ENCODE results near the gene TLR9. TPM values are rescaled to one million over a fixed set of nuclear protein-coding genes. Genes with fewer than 3 reads are reported as not detected.
A peak's percentile ranks its signal among the peaks of the same experiment; 100 is the strongest.

The TLR9 gene
- total RNA-seq, 1 donor from 2014 or later = not detected

DNA sequence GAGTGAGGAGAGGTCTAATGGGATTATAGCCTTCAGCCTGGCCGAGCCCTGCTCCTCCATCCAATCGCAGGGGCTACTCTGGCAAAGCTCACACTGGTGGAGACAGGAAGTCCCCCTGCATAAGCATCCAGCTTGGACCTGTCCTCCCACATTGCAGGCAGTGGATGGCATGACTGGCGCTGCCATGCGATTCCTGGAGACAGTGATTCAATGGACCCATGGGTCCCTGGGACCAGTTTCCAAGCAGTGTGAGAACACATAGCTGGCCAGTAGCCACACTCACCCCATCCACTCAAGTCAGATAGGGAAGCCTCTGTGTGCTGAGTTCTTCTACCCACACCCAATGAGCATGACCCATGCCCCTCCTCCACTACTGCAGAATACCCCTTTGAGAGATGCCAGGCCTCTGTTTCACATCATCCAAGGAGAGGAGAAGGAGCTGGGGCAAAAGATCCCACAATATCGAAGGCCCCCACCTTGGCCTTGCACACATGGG is 53.1 kb downstream of the TLR9 start:
- DNase-seq = no peak

DNA sequence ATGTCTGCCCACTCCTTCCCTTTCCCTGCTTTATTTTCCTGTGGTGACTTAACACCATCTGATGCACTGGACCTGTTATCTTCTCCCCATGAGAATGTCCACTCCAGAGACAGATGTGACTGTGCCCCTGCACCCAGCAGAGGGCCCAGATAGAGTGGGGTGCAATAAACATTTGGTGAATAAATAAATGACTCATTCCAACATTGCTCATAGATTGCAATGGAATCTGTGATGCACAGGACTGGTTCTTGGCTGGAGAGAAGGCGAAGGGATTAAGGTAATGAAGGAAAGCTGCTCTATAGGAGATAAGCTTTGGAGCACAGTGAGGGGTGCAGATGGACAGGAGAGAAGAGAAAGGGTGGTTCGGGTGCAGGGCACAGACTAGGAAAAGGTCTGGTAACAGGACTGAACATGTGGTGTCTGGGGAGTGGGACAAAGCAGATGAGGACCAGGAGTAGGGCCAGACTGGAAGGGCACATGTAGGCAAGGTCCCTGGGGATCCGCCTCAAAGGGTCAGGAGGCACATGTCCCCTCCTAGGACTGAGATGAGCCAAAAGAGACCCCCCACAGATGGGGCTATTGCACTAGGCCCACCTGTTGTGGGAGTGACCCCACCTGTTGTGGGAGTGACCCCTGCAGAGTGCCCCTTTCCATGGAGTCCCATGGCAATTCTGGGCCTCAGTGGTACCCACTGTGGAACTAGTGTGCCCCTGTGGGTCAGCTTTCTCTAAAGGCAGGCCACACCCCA is 53.8 kb downstream of the TLR9 start:
- DNase-seq = no peak

Small RNAs within 50 kb of the gene (small RNA-seq; reads per million reads assigned to genes)
- 4,895 reads per million, percentile 99 among the genes with 10 or more reads in this experiment for gene MIRLET7G (ENCODE audit: low replicate concordance)

Other genes with a start within 250 kb of the TLR9 start
- gene ACY1, start 242.1 kb downstream of the TLR9 start, total RNA-seq = 16.8 TPM
- gene RPL29, start 229.8 kb downstream of the TLR9 start, total RNA-seq = 1,069 TPM
- 18.5 TPM for gene DUSP7, start 169.1 kb downstream of the TLR9 start, total RNA-seq
- gene POC1A, start 71.2 kb downstream of the TLR9 start, total RNA-seq = 4.5 TPM
- 40.7 TPM for gene ALAS1, start 27.5 kb downstream of the TLR9 start, total RNA-seq
- 34.6 TPM for gene TWF2, start 13.5 kb upstream of the TLR9 start, total RNA-seq
- 9.9 TPM for gene PPM1M, start 20.1 kb upstream of the TLR9 start, total RNA-seq
- gene WDR82, start 53.0 kb upstream of the TLR9 start, total RNA-seq = 95.1 TPM
- 9.2 TPM for gene GLYCTK, start 62.2 kb upstream of the TLR9 start, total RNA-seq
- 3.3 TPM for gene DNAH1, start 90.7 kb upstream of the TLR9 start, total RNA-seq
- gene BAP1, start 184.4 kb upstream of the TLR9 start, total RNA-seq = 55.9 TPM
- 11.3 TPM for gene PHF7, start 185.0 kb upstream of the TLR9 start, total RNA-seq
- 14.0 TPM for gene SEMA3G, start 219.5 kb upstream of the TLR9 start, total RNA-seq
- gene TNNC1, start 228.4 kb upstream of the TLR9 start, total RNA-seq = 352 TPM
- 82.2 TPM for gene NISCH, start 230.0 kb upstream of the TLR9 start, total RNA-seq